Ovary (tissue), 9 donors: ENCODE data around the gene SHROOM3. TPM values are rescaled to one million over a fixed set of nuclear protein-coding genes. Genes with fewer than 3 reads are reported as not detected.

Experiments used
- DNase-seq, 5 donors: peaks; one replicate each; pipeline ENCODE4 v3.0.0-alpha.2; 2019 to 2020
- H3K27ac ChIP-seq, 2 donors: fragments of 200-600 bp; one replicate each; pipeline versions ENCODE4 v1.5.1 to v1.8.0; 2019 to 2022
- H3K27me3 ChIP-seq: fragments of 200-600 bp; one replicate; pipeline ENCODE4 v1.8.0; 2022
- H3K36me3 ChIP-seq: fragments of 200-600 bp; sonication (generic); one replicate; pipeline ENCODE4 v1.5.1; 2019
- H3K4me1 ChIP-seq: one replicate; pipeline ENCODE4 v1.8.1; 2013; ENCODE audit warnings: mild to moderate bottlenecking, moderate library complexity; ENCODE audit not compliant: insufficient read depth
- H3K4me3 ChIP-seq: fragments of 200-600 bp; sonication (generic); one replicate; pipeline ENCODE4 v1.5.1; 2017
- H3K9me3 ChIP-seq, 2 donors: fragments of 200-600 bp in 1 of 2; sonication (generic) in 1 of 2; one replicate each; pipeline versions ENCODE4 v1.5.1 to v1.8.1; 2013 to 2019; ENCODE audit warnings: mild to moderate bottlenecking in 1 of 2, moderate library complexity in 1 of 2
- EP300 ChIP-seq: sonication (generic); formaldehyde crosslinking; IDR thresholded peaks from one replicate; pipeline ENCODE4 v1.6.1; 2017; ENCODE audit warnings: antibody characterized with exemption
- POLR2A ChIP-seq: fragments of 450-650 bp; IDR thresholded peaks from one replicate; pipeline ENCODE4 v1.6.1; 2017; ENCODE audit warnings: antibody characterized with exemption, mild to moderate bottlenecking, moderate library complexity
- WGBS, 3 donors: extraction: QIAGEN DNeasy Blood & Tissue Kit in 1 of 3; methylation state at CpG; one replicate each; pipeline versions ENCODE4 v1.1.5 to v1.1.7; 2013 to 2017; 5-methylcytosine and 5-hydroxymethylcytosine counted together
- intact Hi-C, 4 donors: fragments of 100-400 bp; cut with DNase I; formaldehyde crosslinking; loops; one replicate each; pipeline versions ENCODE4 v1.11.0 to v1.15.1; 2022 to 2023
- polyA plus RNA-seq, 2 donors: library from polyadenylated mRNA; stranded (reverse); fragments of 200-250 nt in 1 of 2; fragments of 350-450 nt in 1 of 2; fragmentation: Illumina TruSeq in 1 of 2; extraction: RNeasy Lipid Tissue Mini Kit (QIAGEN cat#74804) in 1 of 2; gene quantifications; one replicate each; pipeline ENCODE4 v1.2.3, GENCODE V29; 2013 to 2014
- total RNA-seq, 7 donors: library from RNA; depleted of rRNA in 2 of 7; stranded (reverse); fragments of >200 nt in 2 of 7; fragmentation: NEBNext Ultra II Directional in 3 of 7; extraction: Animal tissue kit (Norgen Biotek cat#: 25700) in 3 of 7; gene quantifications; one replicate each; pipeline versions ENCODE4 v1.1.0 to v1.2.4, GENCODE V29; 2016 to 2023
- TF ChIP-seq, protein P1 (sequence below), 3 donors: fragments of 450-650 bp in 2 of 3; fragments of 200-600 bp in 1 of 3; IDR thresholded peaks; one replicate each; pipeline versions ENCODE4 v1.5.1 to v1.8.0; 2016 to 2022; ENCODE audit warnings: antibody characterized with exemption in 3 of 3, mild to moderate bottlenecking in 1 of 3
- donor health status: DM: no; HTN: no; CAD: no; lungs with moderate emphysema.
- donor health status: DM: no; HTN: no; CAD: no.
- donor health status: Bipolar disorder and iron deficiency.
- donor health status: DM: yes; HTN: yes; CAD: no.
- donor health status: DM: no; HTN: no; CAD: no.
- donor health status: DM: yes; HTN: yes; CAD: no.

SHROOM3 gene
- total and polyA plus RNA-seq, 9 donors = 0.80 to 70.1 (median 3.8) TPM

DNA sequence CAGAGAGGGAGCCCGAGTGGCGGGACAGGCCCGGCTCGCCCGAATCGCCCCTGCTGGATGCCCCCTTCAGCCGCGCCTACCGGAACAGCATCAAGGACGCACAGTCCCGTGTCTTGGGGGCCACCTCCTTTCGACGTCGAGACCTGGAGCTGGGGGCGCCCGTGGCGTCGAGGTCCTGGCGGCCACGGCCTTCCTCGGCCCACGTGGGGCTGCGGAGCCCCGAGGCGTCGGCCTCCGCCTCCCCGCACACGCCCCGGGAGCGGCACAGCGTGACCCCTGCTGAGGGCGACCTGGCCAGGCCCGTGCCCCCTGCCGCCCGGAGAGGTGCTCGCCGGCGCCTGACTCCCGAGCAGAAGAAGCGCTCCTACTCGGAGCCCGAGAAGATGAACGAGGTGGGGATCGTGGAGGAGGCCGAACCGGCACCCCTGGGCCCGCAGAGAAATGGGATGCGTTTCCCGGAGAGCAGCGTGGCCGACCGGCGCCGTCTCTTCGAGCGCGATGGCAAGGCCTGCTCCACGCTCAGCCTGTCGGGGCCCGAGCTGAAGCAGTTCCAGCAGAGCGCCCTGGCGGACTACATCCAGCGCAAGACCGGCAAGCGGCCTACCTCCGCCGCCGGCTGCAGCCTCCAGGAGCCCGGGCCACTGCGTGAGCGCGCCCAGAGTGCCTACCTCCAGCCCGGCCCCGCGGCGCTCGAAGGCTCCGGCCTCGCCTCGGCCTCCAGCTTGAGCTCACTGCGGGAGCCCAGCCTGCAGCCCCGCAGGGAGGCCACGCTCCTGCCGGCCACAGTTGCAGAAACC lies 306.0 kb downstream of the SHROOM3 start:
- Histone ChIP-seq H3K36me3 (no peaks in the 10 kb centered on the region), H3K27me3 (no peaks in the 10 kb centered on the region), H3K4me3 (no peak overlapping the region), H3K27ac (no peak overlapping the region), H3K4me1 (peaks cover 5% of the 10 kb centered on the region), H3K9me3 (no peaks in the 10 kb centered on the region)
- intact Hi-C loops = no loop called here
- TF ChIP-seq EP300 = no peak
- TF ChIP-seq, protein P1, sequence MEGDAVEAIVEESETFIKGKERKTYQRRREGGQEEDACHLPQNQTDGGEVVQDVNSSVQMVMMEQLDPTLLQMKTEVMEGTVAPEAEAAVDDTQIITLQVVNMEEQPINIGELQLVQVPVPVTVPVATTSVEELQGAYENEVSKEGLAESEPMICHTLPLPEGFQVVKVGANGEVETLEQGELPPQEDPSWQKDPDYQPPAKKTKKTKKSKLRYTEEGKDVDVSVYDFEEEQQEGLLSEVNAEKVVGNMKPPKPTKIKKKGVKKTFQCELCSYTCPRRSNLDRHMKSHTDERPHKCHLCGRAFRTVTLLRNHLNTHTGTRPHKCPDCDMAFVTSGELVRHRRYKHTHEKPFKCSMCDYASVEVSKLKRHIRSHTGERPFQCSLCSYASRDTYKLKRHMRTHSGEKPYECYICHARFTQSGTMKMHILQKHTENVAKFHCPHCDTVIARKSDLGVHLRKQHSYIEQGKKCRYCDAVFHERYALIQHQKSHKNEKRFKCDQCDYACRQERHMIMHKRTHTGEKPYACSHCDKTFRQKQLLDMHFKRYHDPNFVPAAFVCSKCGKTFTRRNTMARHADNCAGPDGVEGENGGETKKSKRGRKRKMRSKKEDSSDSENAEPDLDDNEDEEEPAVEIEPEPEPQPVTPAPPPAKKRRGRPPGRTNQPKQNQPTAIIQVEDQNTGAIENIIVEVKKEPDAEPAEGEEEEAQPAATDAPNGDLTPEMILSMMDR (IDR thresholded peaks at IDR 0.05) = no peak
- no peak for TF ChIP-seq POLR2A
- DNase-seq = no peak
- WGBS, 3 donors = 96 to 97% (median 97%) methylated on average over 74 to 85 of the region's 85 CpGs

DNA sequence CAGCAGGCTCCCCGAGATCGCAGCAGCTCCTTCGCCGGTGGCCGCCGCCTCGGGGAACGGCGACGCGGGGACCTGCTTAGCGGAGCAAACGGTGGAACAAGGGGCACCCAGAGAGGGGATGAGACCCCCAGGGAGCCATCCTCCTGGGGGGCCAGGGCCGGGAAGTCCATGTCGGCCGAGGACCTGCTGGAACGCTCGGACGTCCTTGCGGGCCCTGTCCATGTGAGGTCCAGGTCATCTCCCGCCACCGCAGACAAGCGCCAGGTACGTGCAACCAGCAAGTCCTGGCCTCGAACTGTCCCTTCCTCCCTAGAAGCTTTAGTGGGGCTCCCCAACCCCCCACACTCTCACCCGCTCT lies 306.6 kb downstream of the SHROOM3 start:
- Histone ChIP-seq H3K4me3 (no peak overlapping the region), H3K9me3 (no peaks in the 10 kb centered on the region), H3K36me3 (no peaks in the 10 kb centered on the region), H3K4me1 (peaks cover 5% of the 10 kb centered on the region), H3K27me3 (no peaks in the 10 kb centered on the region), H3K27ac (no peak overlapping the region)
- TF ChIP-seq EP300 (no peak), POLR2A (no peak)
- TF ChIP-seq, protein P1 (IDR thresholded peaks at IDR 0.05) = no peak
- no peak for DNase-seq
- intact Hi-C loops = no loop called here
- WGBS, 3 donors = 93 to 98% (median 96%) methylated on average over 26 of the region's 26 CpGs

DNA sequence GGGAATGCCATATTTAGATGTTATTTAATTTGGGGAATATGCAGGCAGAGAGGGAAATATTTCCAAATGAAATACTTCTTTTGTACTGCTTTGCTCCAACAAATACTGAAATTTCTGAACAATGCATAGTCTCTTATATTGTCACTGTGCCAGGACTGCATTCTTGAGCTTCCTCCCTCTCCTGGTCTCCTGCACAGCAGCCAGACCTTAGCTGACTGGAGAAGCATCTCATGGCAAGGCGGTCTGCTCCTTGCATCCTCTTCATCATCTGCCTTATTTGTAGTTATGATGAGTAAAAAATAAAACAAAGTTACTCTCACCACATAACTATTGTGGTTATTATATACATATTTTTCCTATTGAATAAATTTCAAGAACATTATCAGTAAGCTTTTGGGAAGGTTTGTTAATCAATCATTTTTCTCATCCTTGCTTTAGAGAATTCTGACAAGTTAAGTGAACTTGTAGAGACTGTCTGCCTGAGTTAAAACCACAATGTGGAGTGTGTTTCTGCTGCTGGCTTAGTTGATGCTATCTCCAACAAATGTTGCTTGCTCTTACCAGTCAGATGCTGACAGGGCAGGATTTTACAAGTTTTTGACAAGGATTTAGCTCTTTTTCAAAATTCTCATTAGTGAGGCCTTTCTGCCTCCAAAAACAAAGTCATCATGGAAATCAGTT lies 309.4 kb downstream of the SHROOM3 start:
- Histone ChIP-seq H3K4me1 (no peaks in the 10 kb centered on the region), H3K4me3 (no peak overlapping the region), H3K27ac (no peak overlapping the region), H3K27me3 (no peaks in the 10 kb centered on the region), H3K36me3 (no peaks in the 10 kb centered on the region), H3K9me3 (no peaks in the 10 kb centered on the region)
- WGBS, 3 donors = 58 to 67% (median 59%) methylated on average over 1 of the region's 1 CpG
- intact Hi-C loops = no loop called here
- no peak for TF ChIP-seq EP300
- TF ChIP-seq, protein P1 (IDR thresholded peaks at IDR 0.05) = no peak
- no peak for TF ChIP-seq POLR2A
- no peak for DNase-seq

DNA sequence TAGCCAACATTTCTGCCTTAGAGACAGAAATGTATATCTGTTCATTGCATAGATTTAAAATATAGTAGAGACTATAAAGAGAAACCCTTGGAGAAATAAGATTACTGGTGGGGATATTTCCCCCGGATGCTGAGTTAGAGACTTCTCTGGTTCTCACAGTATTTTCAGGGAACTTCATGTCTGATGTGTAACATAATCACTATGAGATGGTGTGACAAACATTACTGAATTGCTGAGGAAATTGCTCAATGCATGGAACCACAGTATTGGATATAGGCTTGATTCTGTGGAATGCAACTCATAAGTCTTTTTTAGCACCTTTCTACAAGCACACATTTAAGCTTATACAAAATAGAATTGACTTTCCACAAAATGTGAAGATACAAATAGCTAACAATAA lies 310.2 kb downstream of the SHROOM3 start:
- H3K9me3 ChIP-seq = no peaks in the 10 kb centered on the region
- no peak for DNase-seq
- H3K4me3 ChIP-seq = no peak overlapping the region
- no peaks in the 10 kb centered on the region for H3K4me1 ChIP-seq
- H3K27ac ChIP-seq = no peak overlapping the region
- TF ChIP-seq POLR2A (no peak), EP300 (no peak)
- TF ChIP-seq, protein P1 (IDR thresholded peaks at IDR 0.05) = no peak
- intact Hi-C loops = no loop called here
- H3K27me3 ChIP-seq = no peaks in the 10 kb centered on the region
- no peaks in the 10 kb centered on the region for H3K36me3 ChIP-seq
- 95 to 99% (median 97%) methylated on average over 1 of the region's 1 CpG for WGBS, 3 donors
